Smooth muscle cell (in vitro differentiated cells): ENCODE measurements around the gene STAT5A. TPM values are rescaled to one million over a fixed set of nuclear protein-coding genes. Genes with fewer than 3 reads are reported as not detected.
A peak's percentile ranks its signal among the peaks of the same experiment; 100 is the strongest.

Source experiments
- DNase-seq: peaks from one replicate; lab custom pipeline; 2025; ENCODE audit not compliant: unreplicated experiment; lab: John Stamatoyannopoulos, UW
- H2AFZ ChIP-seq: fragments of 200-600 bp; sonication (generic); 2 replicates; pipeline ENCODE4 v1.6.0; 2016; ENCODE audit warnings: antibody characterized with exemption, low read depth, mild to moderate bottlenecking
- H3F3A ChIP-seq: fragments of 200-600 bp; sonication (generic); 2 replicates; pipeline ENCODE4 v1.6.0; 2017; ENCODE audit warnings: antibody characterized with exemption, low read depth
- H3K27ac ChIP-seq: fragments of 200-600 bp; sonication (generic); 2 replicates; pipeline ENCODE4 v1.5.1; 2016; ENCODE audit warnings: low read depth, mild to moderate bottlenecking
- H3K27me3 ChIP-seq: fragments of 200-600 bp; sonication (generic); 2 replicates; pipeline ENCODE4 v1.6.1; 2016; ENCODE audit warnings: low read depth, mild to moderate bottlenecking
- H3K36me3 ChIP-seq: fragments of 200-600 bp; sonication (generic); 2 replicates; pipeline ENCODE4 v1.5.1; 2016; ENCODE audit warnings: low read depth
- H3K4me1 ChIP-seq: fragments of 200-600 bp; sonication (generic); 2 replicates; pipeline ENCODE4 v1.5.1; 2016; ENCODE audit warnings: low read depth
- H3K4me2 ChIP-seq: fragments of 200-600 bp; sonication (generic); 2 replicates; pipeline ENCODE4 v1.6.0; 2016; ENCODE audit warnings: mild to moderate bottlenecking
- H3K4me3 ChIP-seq: fragments of 200-600 bp; sonication (generic); 2 replicates; pipeline ENCODE4 v1.5.1; 2016; ENCODE audit warnings: mild to moderate bottlenecking
- H3K79me2 ChIP-seq: fragments of 200-600 bp; sonication (generic); 2 replicates; pipeline ENCODE4 v1.6.0; 2016; ENCODE audit warnings: low read depth, mild to moderate bottlenecking
- H3K9ac ChIP-seq: fragments of 200-600 bp; sonication (generic); 2 replicates; pipeline ENCODE4 v1.6.0; 2016; ENCODE audit warnings: low read depth
- H3K9me3 ChIP-seq: fragments of 200-600 bp; sonication (generic); replicated peaks from 2 replicates; pipeline ENCODE4 v1.5.1; 2016; ENCODE audit warnings: low read depth
- H4K20me1 ChIP-seq: fragments of 200-600 bp; sonication (generic); 2 replicates; pipeline ENCODE4 v1.6.0; 2016; ENCODE audit warnings: low read depth
- CTCF ChIP-seq: fragments of 200-600 bp; sonication (generic); IDR thresholded peaks from 2 replicates; pipeline ENCODE4 v1.5.1; 2017; ENCODE audit warnings: borderline replicate concordance, mild to moderate bottlenecking, antibody characterized with exemption; ENCODE audit not compliant: insufficient read depth, poor library complexity, severe bottlenecking
- WGBS: methylation state at CpG from one replicate; pipeline ENCODE4 v1.1.7; 2016; ENCODE audit warnings: low lambda C conversion rate; 5-methylcytosine and 5-hydroxymethylcytosine counted together
- polyA plus RNA-seq: library from polyadenylated mRNA; unstranded; fragments of >200 nt; fragmentation: Nextera tagmentation; extraction: Ambion mirVana; gene quantifications from 2 replicates; pipeline ENCODE4 v1.2.1, GENCODE V29; 2016
- total RNA-seq: library from RNA; depleted of rRNA; stranded (reverse); fragments of >200 nt; gene quantifications from 2 replicates; pipeline ENCODE4 v1.2.3, GENCODE V29; 2014

The STAT5A gene
- total and polyA plus RNA-seq, 2 experiments from 2014 or later, result 1.7 to 3.2 TPM

DNA sequence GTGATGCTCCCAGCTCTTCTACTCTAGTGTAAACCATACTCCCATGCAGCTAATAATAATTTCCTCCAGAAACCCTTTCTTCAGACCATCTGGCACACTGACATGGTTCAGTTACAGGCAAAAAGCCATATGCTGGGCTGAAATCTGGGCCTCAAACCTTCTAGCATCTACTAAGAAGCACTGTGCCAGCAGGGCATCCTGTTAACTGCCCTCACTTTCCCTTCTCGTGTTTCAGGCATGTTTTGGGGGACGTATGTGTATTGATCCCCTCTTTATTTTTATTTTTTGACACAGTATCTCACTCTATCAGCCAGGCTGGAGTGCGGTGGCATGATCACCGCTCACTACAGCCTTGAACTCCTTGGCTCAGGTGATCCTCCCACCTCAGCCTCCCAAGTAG is 33.3 kb downstream of the STAT5A start:
- Histone ChIP-seq H3K9me3 (no peaks in the 10 kb centered on the region), H3K4me3 (no peak overlapping the region), H3K27ac (peak overlapping the region; percentile 69), H4K20me1 (peaks cover 80% of the 10 kb centered on the region), H3K79me2 (no peaks in the 10 kb centered on the region), H3K9ac (no peak overlapping the region), H3K4me1 (no peaks in the 10 kb centered on the region), H3F3A (peaks cover 22% of the 10 kb centered on the region), H3K27me3 (no peaks in the 10 kb centered on the region), H2AFZ (no peak overlapping the region), H3K4me2 (no peak overlapping the region), H3K36me3 (peaks cover 17% of the 10 kb centered on the region)
- 97% methylated on average over 4 of the region's 4 CpGs for WGBS
- TF ChIP-seq CTCF, result no peak
- no peak for DNase-seq

DNA sequence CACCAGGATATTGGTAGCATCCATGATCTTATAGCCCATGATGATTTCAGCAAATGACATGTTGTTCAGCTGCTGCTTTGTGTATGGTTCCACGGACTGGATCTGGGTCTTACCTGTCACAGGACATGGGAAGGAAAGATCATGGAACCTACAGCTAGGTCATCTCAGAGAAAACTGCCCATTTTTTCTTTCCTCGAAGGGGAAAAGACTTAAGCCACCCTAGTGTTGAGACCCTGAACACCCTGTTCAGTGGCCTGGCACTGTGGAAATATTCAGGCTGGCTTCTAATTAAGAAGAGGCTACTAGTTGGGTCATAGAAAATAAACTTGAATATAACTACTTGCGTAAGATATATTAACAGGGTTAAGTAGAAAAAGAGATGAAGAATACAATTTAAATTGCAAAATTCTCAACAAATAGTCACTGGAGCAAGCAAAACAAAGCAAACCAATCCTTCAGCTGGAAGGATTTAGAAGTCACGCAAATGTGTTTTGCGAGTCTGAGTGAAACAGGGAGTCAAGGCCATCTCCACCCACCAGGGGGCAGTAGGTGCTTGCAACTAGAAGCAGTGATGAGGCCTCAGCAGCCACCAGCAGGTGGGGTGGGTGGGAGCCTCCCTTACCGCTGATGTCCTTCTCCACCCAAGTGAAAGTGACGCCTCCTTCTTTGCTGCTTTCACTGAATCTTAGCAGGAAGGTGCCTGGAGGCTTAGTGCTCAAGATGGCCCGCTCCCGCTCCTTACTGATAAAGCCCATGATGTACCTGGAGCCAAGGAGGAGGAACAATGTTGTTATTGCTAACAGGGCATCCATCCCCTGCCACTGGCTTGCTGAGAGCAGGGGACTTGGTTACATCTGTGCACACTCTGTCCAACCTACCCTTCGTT is 34.3 kb downstream of the STAT5A start:
- Histone ChIP-seq H3K4me1 (no peaks in the 10 kb centered on the region), H3K4me3 (no peak overlapping the region), H3K27me3 (no peaks in the 10 kb centered on the region), H2AFZ (no peak overlapping the region), H3K27ac (peak overlapping the region; percentile 69), H3K4me2 (no peak overlapping the region), H3K9ac (no peak overlapping the region), H3K36me3 (peaks cover 11% of the 10 kb centered on the region), H3K9me3 (no peaks in the 10 kb centered on the region), H4K20me1 (peaks cover 70% of the 10 kb centered on the region), H3F3A (peaks cover 19% of the 10 kb centered on the region), H3K79me2 (no peaks in the 10 kb centered on the region)
- TF ChIP-seq CTCF, result peak; percentile 97
- 47% methylated on average over 10 of the region's 10 CpGs for WGBS
- peak; percentile 75 for DNase-seq

DNA sequence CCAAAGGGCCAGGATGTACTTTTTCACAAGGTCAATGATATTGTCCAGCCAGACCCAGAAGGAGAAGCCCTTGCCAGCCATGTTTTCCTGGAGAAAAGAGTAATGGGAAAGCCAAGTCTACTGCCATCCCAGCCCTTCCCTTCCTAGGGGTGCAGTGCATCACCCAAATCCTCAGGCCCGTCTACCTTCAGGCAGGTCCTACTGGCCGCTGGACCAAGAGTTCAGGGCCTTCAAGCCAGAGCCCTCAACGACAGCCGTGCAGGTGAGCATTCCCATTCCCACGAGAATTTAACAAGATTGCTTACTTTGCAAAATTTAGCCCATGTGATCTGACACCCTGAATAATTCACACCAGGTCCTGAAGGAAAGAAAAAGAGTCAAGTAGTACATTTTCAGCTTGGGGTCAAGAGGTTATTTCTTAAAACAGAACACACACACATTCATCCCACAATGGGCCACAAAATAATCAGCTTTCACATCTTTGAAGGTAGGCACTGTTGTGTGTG is 35.0 kb downstream of the STAT5A start:
- Histone ChIP-seq H3K4me1 (peaks cover 4% of the 10 kb centered on the region), H3K79me2 (no peaks in the 10 kb centered on the region), H3K4me2 (no peak overlapping the region), H3K9me3 (no peaks in the 10 kb centered on the region), H3K36me3 (peaks cover 11% of the 10 kb centered on the region), H3F3A (peaks cover 19% of the 10 kb centered on the region), H3K27ac (no peak overlapping the region), H2AFZ (no peak overlapping the region), H4K20me1 (peaks cover 63% of the 10 kb centered on the region), H3K4me3 (no peak overlapping the region), H3K27me3 (no peaks in the 10 kb centered on the region), H3K9ac (no peak overlapping the region)
- WGBS, result 98% methylated on average over 5 of the region's 5 CpGs
- TF ChIP-seq CTCF, result no peak
- DNase-seq, result no peak
